HG03378 (cell line): ENCODE measurements around the gene TNIK.
"Not testable (repeated sequence)": the region's sequence is repeated elsewhere in the genome, so short reads cannot be mapped to it uniquely, and the experiment has no call there.

ENCODE experiments used
- ATAC-seq: cut with Tn5 transposase; IDR thresholded peaks from one replicate; pipeline ENCODE4 v1.9.1; 2021; ENCODE audit warnings: mild to moderate bottlenecking, moderate library complexity; ENCODE audit not compliant: unreplicated experiment

Gene TNIK

GRCh38 chr3:171447579-171447891 lies 12.7 kb downstream of the TNIK start:
- ATAC-seq = not testable (repeated sequence)

GRCh38 chr3:171446801-171447578 lies 13.2 kb downstream of the TNIK start:
- ATAC-seq = no peak

DNA sequence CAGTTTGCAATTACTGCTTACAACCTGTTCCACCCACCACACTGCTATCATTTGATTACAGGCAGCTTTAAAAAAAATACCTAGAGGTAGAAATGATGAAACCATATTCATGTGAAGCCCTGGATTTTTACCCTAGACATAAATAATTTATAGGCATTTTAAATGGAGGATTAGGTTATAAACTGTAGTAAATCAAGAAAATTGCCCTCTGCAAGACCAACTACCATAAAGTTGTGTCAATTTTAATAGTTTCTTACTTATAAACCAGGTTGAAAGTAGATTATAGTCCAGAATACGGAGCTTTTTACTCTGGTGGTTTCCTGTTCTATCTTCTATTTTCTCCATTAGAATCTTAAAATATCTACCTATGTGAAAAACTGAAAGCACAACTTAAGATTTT lies 13.9 kb downstream of the TNIK start:
- no peak for ATAC-seq

- no peak for ATAC-seq
These were observed 14.5 kb downstream of the TNIK start for GRCh38 chr3:171445620-171446204.

- no peak for ATAC-seq
These were observed 16.1 kb downstream of the TNIK start for GRCh38 chr3:171444001-171444690.

DNA sequence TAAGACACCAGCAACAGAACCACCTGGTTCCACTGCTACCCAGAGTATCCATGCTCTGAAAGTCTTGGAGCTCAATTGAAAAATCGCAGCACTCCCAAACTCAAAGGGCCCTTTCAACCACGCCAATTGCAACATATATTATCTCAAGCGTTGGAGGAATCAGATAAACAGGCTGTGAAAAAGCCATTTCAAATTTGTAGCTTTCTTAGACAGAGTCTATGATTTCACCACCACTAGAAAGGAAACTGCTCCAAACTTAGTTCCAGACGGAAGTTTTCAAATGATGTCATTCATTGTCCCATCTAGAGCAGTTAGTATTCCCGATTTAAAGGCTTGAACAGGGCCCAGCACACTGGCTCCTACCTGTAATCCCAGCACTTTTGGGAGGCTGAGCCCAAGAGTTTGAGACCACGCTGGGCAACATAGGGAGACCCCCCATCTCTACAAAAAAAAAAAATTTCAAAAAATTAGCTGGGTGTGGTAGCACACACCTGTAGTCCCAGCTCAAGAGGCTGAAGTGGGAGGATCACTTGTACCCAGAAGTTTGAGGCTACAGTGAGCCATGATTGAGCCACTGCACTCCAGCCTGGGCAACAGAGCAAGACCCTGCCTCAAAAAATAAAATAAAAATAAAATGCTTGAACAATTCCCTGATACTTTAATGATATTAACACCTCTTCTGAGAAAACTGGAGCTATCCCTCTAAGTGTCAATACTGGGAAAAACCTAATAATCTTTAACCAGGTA lies 16.8 kb downstream of the TNIK start:
- no peak for ATAC-seq

- ATAC-seq = no peak
These were observed 18.0 kb downstream of the TNIK start for GRCh38 chr3:171442184-171442583.

DNA sequence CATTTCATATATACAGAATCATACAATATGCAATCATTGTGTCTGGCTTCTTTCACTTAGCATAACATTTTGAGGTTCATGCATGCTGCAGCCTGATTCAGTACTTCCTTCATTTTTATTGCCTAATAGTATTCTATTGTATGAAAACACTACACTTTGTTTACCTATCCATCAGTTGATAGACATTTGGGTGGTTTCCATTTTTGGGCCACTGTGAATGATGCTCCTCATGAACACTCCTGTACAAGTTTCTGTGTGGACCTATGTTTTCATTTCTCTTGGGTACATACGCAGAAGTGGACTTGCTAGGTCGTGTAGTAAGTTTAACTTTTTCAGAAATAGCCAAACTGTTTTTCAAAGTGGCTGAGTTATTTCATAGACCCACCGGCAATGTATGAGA lies 18.8 kb downstream of the TNIK start:
- ATAC-seq = no peak

- no peak for ATAC-seq
These were observed 20.2 kb downstream of the TNIK start for GRCh38 chr3:171439996-171440395.

GRCh38 chr3:171437115-171437756 lies 23.0 kb downstream of the TNIK start:
- no peak for ATAC-seq

DNA sequence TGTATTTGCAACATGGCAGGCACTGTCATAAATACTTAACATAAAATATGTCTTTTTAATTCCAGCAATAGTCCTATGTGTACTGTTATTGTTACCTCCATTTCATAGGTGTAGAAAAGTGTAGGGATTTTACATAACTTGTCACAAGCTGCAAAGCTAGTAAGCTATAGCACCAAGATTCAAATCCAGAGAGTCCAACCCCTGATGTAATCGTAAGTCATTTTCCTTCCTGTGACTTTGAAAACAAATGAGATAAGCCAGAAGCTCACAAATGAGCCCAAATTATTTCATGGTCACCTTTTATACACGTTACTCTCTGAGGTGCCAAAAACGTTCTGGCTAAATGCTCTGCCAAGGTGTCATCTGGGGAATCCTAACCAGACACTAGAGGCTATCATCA lies 23.8 kb downstream of the TNIK start:
- ATAC-seq = no peak

GRCh38 chr3:171435757-171436156 lies 24.4 kb downstream of the TNIK start:
- no peak for ATAC-seq

- no peak for ATAC-seq
These were observed 25.1 kb downstream of the TNIK start for GRCh38 chr3:171435143-171435542.

GRCh38 chr3:171432548-171432947 lies 27.7 kb downstream of the TNIK start:
- ATAC-seq = no peak

DNA sequence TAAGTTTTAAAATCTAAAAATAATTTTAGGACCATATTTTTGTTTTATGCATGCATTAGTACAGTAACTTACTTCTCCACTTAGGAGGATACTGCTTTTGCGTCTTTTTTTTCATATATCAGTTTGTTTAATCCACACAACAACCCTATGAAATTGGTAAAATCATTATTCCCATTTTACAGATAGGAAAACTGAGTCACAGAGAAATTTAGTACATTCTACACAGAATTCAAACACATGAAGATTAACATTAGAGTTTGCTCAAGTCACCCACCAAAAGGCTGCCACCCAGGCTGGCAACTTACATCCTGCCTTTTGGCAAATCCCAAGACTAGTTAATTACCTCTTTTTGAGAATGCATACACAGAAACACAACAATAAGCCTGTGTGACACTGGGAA lies 28.7 kb downstream of the TNIK start:
- no peak for ATAC-seq

DNA sequence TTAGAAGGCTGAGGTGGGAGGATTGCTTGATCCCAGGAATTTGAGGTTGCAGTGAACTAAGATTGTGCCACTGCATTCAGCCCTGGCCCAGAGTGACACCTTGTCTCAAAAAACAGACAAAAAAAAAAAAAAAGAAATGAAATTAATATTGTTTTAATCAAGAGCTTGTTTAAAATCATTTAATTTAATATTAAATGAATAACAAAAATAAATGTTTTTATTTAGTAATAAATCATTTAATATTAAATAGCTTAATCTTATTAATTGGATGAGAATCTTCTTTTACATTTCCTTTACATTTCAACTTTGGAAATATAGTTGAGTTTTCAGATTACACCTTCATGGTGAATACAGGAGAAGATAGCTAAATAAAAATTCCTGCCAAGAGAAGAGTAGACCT lies 29.7 kb downstream of the TNIK start:
- ATAC-seq = no peak

GRCh38 chr3:171429635-171430034 lies 30.6 kb downstream of the TNIK start:
- ATAC-seq = no peak

DNA sequence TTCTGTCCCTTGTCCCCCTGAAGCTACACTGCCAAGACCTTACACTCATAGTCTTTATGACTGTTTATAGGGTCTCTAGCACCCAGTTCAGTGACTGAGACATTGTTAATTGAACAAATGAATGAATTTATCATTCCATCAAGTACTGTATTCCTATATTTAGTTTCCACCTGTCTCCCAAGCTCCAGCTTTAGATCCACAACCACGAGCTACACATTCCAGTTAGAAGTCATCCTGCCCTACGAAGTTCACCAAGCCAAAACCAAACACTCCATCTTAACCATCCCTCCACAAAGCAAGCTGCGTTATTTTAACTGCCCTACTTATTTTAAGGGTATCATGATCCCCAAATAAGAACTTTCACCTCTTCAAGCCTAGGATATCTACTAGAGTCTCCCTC lies 31.3 kb downstream of the TNIK start:
- no peak for ATAC-seq

DNA sequence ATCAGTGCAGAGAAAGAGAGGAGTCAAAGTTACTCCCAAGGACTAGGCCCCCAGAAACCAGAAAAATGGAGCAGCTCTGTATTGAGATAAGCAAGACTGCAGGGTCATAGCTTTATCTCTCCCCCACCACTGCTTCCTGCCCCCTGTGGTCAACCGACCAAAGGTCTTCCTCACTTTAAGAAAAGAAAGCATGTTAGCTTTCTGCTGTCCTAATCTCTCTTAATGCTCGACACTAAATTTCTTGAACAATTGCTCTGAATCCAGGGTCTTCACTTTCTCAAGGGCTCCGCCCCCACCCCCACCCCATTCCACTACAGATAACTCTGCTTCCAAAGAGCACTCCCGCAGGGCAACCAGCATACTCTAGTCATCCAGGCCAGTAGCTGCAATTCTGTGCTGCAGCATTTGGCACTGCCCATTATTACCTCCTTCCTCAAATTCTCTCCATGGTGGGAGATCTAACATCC lies 31.9 kb downstream of the TNIK start:
- no peak for ATAC-seq

DNA sequence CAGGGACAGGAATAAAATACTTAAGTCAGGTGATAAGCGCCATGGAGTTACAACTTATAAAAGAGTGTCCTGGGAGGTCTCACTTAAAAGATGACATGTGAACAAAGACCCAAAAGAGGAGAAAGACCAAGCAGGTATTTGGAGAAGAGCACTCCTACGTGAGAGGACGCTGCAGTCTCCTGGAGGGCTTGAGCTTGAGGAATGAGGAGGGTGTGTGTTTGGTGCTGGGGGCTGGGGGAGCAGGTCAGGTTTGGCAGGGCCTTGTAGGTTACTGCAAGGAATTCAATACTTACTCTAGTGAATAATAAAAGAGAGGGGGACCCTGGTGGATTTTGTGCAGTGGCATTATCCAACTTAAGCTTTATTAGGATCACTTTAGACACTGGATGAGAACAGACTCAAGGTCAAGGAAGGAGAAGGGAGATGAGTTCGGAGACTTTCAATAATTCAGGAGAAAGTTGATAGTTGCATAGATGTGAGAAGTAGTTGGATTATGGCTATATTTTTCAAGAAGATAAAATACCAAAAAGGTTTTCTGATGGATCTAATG lies 32.4 kb downstream of the TNIK start:
- no peak for ATAC-seq

- ATAC-seq = not testable (repeated sequence)
These were observed 36.1 kb downstream of the TNIK start for GRCh38 chr3:171424063-171424462.
